GM18520 (cell line): ENCODE measurements around the gene PRKCE.

ENCODE experiments used
- ATAC-seq: cut with Tn5 transposase; IDR thresholded peaks from one replicate; pipeline ENCODE4 v1.9.1; 2021; ENCODE audit not compliant: unreplicated experiment

PRKCE gene

GRCh38 chr2:45979065-45979464 lies 327.6 kb downstream of the PRKCE start:
- ATAC-seq, result no peak

GRCh38 chr2:45980161-45980865 lies 328.8 kb downstream of the PRKCE start:
- no peak for ATAC-seq

DNA sequence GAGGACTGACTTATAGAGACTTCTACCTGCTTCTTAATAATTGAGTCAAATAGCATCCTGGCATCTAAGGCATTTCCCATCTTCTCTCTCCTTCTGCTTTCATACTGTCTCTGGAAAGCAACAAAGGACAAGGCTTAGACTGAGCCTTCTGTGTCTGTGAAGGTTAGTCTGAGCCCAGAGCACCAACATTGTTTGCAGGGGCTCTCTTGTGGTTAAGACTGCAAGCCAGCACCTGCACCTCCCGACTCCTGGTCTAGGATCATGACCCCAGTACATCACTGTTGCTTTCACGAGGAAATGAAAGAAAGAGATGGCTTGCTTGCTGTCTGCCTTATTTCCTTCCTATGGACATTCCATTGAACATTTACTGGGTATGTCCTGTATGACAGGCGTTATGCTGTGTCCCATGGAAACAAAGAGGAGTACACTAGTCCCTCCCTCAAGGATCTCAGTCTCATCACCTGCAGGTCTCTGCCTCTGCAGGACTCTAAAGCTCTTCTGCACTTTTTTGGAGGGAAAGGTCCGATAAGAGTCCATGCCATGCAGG lies 330.0 kb downstream of the PRKCE start:
- ATAC-seq, result no peak

- ATAC-seq, result no peak
These were observed 330.6 kb downstream of the PRKCE start for GRCh38 chr2:45982096-45982495.

GRCh38 chr2:45983213-45983612 lies 331.7 kb downstream of the PRKCE start:
- no peak for ATAC-seq

GRCh38 chr2:45984366-45984765 lies 332.9 kb downstream of the PRKCE start:
- no peak for ATAC-seq

GRCh38 chr2:45984896-45985473 lies 333.5 kb downstream of the PRKCE start:
- ATAC-seq, result no peak

DNA sequence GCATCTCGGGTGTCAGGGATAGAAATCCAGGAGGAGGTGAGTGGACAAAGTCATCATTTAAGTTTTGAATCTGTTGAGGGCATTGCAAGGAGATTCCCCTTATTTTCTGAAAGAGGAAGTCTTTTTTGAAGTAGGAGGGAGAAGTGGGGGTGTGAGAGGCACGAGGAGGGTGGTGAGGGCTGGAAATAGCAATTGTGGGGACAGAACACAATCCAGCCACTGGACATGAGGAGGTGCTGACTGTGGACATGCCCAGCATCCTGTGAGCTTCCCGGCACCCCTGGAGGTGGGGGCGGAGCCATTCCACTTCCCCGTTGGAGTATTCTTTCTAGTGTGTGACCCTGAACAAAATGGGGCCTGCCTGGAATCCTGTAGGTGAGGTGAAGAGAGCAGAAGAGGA lies 335.0 kb downstream of the PRKCE start:
- ATAC-seq, result no peak

- ATAC-seq, result no peak
These were observed 336.4 kb downstream of the PRKCE start for GRCh38 chr2:45987856-45988255.

DNA sequence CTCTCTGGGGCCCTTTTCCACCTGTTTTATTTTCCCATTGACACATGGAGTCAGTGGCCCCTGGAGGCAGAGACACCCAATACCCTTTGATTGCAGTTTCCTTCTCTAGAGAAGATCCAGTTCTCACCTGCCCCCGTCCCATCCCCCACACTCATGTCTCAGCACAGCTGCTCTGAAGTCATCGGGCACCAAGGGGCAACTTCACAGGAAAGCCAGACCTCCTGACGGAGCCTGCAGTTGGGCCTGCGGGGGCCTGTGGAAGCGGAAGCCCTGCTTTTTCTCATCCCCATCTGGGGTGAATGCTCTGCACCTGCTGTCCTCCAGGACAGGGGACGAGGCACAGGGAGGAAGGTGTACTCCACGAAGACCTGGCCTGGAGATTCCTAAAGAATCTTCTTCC lies 337.4 kb downstream of the PRKCE start:
- ATAC-seq, result no peak

DNA sequence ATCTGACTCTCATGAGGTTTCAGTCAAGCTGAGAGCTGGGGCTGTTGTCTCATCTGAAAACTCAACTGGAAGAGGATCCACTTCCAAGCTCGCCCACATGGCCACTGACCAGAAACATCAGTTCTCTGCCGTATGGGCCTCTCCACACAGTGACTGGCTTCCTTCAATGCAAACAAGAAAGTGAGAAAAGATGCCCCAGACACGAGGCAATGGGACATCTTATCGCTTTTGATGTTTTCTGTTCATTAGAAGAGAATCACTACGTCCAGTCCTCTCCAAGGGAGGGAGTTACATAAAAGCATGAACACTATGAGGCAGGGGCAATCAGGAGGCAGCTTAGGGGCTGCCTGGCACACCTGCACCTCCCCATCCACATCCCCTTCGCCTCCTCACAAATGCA lies 338.7 kb downstream of the PRKCE start:
- ATAC-seq, result no peak

DNA sequence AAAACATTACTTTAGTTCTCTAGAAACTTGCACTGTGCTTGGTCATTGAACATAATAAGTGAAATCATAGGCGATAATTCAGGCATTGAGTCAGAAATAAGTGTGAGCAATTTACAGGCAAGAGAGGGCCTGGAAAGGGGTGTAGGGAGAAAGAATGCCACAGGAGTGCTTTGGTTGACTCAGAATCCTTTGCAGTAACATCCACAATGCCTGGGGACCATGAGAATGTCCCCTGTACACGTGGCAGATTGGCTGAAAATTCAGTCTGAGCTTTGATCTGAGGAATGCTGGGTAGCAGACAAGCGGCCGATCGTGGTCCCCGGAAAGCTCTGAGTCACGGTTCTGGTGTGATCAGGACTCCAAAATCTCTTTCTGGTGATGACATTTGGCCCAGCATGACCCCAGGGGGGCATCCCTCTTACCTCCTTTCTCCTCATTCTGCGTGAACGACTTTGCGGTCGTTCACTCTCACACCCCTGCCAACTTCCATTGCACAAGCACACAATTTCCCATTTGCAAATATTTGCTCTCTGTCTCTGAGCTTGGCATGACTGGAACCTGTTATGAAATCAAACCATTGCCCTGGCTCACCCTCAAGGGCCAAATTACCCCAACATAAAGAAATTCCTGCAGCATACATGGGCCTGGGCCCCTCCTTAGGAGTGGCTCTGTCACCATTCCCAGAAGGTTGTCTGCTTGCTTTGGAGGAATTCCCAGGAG lies 340.7 kb downstream of the PRKCE start:
- ATAC-seq, result no peak

- no peak for ATAC-seq
These were observed 341.4 kb downstream of the PRKCE start for GRCh38 chr2:45992741-45993475.

GRCh38 chr2:45993476-45993991 lies 342.1 kb downstream of the PRKCE start:
- ATAC-seq, result no peak

GRCh38 chr2:45994060-45994459 lies 342.6 kb downstream of the PRKCE start:
- ATAC-seq, result no peak

DNA sequence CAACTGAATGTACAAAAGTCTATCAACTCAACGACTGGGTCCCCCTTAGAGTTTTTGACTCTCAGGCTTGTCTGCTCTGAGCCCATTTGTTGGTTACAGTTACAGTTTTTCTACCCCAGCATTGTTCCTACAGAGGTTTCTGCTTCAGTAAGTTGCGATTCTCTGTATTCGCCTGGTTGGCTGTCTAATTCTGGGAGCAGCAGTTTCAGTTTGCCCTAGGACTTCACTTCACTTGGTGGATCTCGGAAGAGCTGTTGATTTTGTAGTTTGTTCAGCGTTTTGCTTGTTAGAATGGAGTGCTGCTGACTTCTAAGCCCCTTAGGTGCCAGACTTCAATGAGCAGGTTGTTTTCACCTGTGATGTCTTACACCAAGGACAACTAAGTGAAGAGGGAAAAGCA lies 349.2 kb downstream of the PRKCE start:
- ATAC-seq, result no peak

DNA sequence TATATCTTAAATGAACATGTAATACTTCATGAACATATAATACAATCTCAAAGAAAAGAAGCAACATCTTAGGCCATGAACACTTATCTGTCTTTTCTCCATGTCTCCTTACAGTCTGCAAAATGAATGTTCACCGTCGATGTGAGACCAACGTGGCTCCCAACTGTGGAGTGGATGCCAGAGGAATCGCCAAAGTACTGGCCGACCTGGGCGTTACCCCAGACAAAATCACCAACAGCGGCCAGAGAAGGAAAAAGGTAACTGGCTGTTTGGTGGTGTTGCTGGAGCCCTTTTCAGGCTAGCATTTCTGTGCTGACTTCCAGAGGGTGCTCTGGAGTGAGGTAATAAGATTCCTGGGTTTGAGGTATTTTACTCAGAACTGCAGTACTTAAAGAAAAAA lies 349.8 kb downstream of the PRKCE start:
- no peak for ATAC-seq

- no peak for ATAC-seq
These were observed 350.4 kb downstream of the PRKCE start for GRCh38 chr2:46001741-46002506.

GRCh38 chr2:46002507-46002883 lies 351.0 kb downstream of the PRKCE start:
- no peak for ATAC-seq

DNA sequence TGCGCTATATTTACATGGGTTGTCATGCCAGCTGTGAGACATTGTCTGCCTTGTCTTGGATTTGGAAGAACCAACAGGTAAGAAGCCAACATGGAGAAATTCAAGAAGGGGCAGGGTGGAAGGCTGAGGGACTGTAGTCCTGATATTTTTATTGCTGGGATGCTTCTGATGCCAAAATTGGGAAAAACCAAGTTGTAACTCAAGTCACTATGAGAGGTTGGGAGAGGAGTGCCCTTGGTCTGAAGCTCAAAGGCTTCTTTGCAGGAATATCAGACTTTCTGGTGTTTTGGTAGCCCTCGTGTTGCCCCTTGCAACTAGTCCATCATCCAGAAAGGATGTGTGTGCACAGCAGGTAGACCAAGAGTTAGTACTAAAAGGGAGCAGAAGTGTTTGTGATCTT lies 351.5 kb downstream of the PRKCE start:
- no peak for ATAC-seq
